Endothelial cell of umbilical vein (primary cell): ENCODE data around the gene RAB7B. TPM values are rescaled to one million over a fixed set of nuclear protein-coding genes. Genes with fewer than 3 reads are reported as not detected.

Source experiments
- BruUV-seq: library from RNA; stranded (reverse); fragments of 400-500 nt; replicated peaks from 2 replicates; lab custom pipeline; 2021; lab: Mats Ljungman, UMichigan
- CTCF ChIA-PET: fragments of 300-600, 350-600 bp; sonication (Branson Sonifier 250); formaldehyde crosslinking; loops from one replicate; lab custom pipeline; 2021; ENCODE audit warnings: antibody characterized with exemption, inconsistent platforms; lab: Charles Lee
- POLR2A ChIA-PET: fragments of 300-600, 350-600 bp; sonication (Branson Sonifier 250); formaldehyde crosslinking; loops from one replicate; lab custom pipeline; 2021; ENCODE audit warnings: antibody characterized with exemption, inconsistent platforms; lab: Charles Lee
- DNase-seq: peaks from one replicate; pipeline ENCODE4 v3.0.0-alpha.2; 2011; ENCODE audit warnings: low read depth, low spot score
- FAIRE-seq: peaks from 2 replicates; lab custom pipeline; 2011; peaks lifted over from hg19 to GRCh38; lab: Jason Lieb, UNC
- H2AFZ ChIP-seq: 2 replicates; pipeline ENCODE4 v1.6.0; 2012; ENCODE audit warnings: low read depth, low read length, control low read depth, inconsistent platforms
- H3K27ac ChIP-seq: 2 replicates; pipeline ENCODE4 v1.5.1; 2011; ENCODE audit warnings: low read depth, mild to moderate bottlenecking, control low read depth, low read length, moderate library complexity; ENCODE audit not compliant: insufficient read depth
- H3K27me3 ChIP-seq, 2 experiments: 2 replicates each; pipeline versions ENCODE4 v1.6.0 to v1.6.1; 2011; ENCODE audit warnings: low read length in 2 of 2, mixed read lengths in 1 of 2; ENCODE audit not compliant: control insufficient read depth in 2 of 2, insufficient read depth in 2 of 2
- H3K36me3 ChIP-seq, 2 experiments: 2 replicates in 1 of 2; 3 replicates in 1 of 2; pipeline ENCODE4 v1.5.1; 2011; ENCODE audit warnings: low read length in 2 of 2, mild to moderate bottlenecking in 1 of 2, moderate library complexity in 1 of 2; ENCODE audit not compliant: control insufficient read depth in 2 of 2, insufficient read depth in 2 of 2; ENCODE audit errors: extremely low read depth in 1 of 2
- H3K4me1 ChIP-seq: 3 replicates; pipeline ENCODE4 v1.5.1; 2011; ENCODE audit warnings: mild to moderate bottlenecking, low read length; ENCODE audit not compliant: control insufficient read depth, insufficient read depth; ENCODE audit errors: extremely low read depth
- H3K4me2 ChIP-seq: 2 replicates; pipeline ENCODE4 v1.6.1; 2011; ENCODE audit warnings: low read length, control low read depth, mixed read lengths; ENCODE audit not compliant: insufficient read depth
- H3K4me3 ChIP-seq, 3 experiments: fragments of 200-600 bp in 1 of 3; sonication (generic), shearing (Covaris generic) in 1 of 3; replicated peaks in 1 of 3; 2 replicates each; pipeline ENCODE4 v1.5.1; 2011 to 2016; ENCODE audit warnings: control low read depth in 3 of 3, low read length in 3 of 3, mild to moderate bottlenecking in 2 of 3, inconsistent platforms in 1 of 3, low read depth in 1 of 3, moderate library complexity in 1 of 3; ENCODE audit not compliant: insufficient read depth in 1 of 3
- H3K79me2 ChIP-seq: 2 replicates; pipeline ENCODE4 v1.6.0; 2012; ENCODE audit warnings: low read length, inconsistent platforms; ENCODE audit not compliant: control insufficient read depth, insufficient read depth
- H3K9ac ChIP-seq: replicated peaks from 2 replicates; pipeline ENCODE3; 2011; ENCODE audit warnings: low read length, control low read depth; ENCODE audit not compliant: insufficient read depth; ENCODE audit errors: extremely low read depth
- H3K9me1 ChIP-seq: replicated peaks from 3 replicates; pipeline ENCODE4 v1.6.0; 2011; ENCODE audit warnings: mild to moderate bottlenecking, low read length; ENCODE audit not compliant: control insufficient read depth, insufficient read depth; ENCODE audit errors: extremely low read depth
- H3K9me3 ChIP-seq: replicated peaks from 2 replicates; pipeline ENCODE4 v1.5.1; 2012; ENCODE audit warnings: low read length, inconsistent platforms; ENCODE audit not compliant: control insufficient read depth, insufficient read depth
- H4K20me1 ChIP-seq: replicated peaks from 2 replicates; pipeline ENCODE3; 2011; ENCODE audit warnings: mild to moderate bottlenecking, low read length; ENCODE audit not compliant: control insufficient read depth, insufficient read depth; ENCODE audit errors: extremely low read depth
- CTCF ChIP-seq, 2 donors: IDR thresholded peaks; 1 replicate in 1 of 2; 2 replicates in 1 of 2; pipeline ENCODE4 v1.5.1; 2011; ENCODE audit warnings: low read length in 2 of 2, mild to moderate bottlenecking in 2 of 2, moderate library complexity in 2 of 2, control low read depth in 1 of 2, inconsistent platforms in 1 of 2, low read depth in 1 of 2; ENCODE audit not compliant: insufficient read depth in 1 of 2; ENCODE audit errors: extremely low read depth in 1 of 2
- EZH2 ChIP-seq: IDR thresholded peaks from 2 replicates; pipeline ENCODE4 v1.6.1; 2012; ENCODE audit warnings: borderline replicate concordance, low read depth, mild to moderate bottlenecking, moderate library complexity, low read length, inconsistent platforms; ENCODE audit not compliant: severe bottlenecking
- FOS ChIP-seq: IDR thresholded peaks from 2 replicates; pipeline ENCODE4 v1.6.1; 2011; ENCODE audit warnings: mild to moderate bottlenecking, low read length, moderate library complexity, borderline replicate concordance; ENCODE audit not compliant: insufficient read depth
- GATA2 ChIP-seq: IDR thresholded peaks from 2 replicates; pipeline ENCODE4 v1.7.0; 2011; ENCODE audit warnings: low read depth, mild to moderate bottlenecking, moderate library complexity, mixed read lengths, low read length; ENCODE audit not compliant: insufficient read length, insufficient read depth
- JUN ChIP-seq: IDR thresholded peaks from 2 replicates; pipeline ENCODE4 v1.6.1; 2011; ENCODE audit warnings: borderline replicate concordance, low read depth; ENCODE audit not compliant: insufficient read length, insufficient read depth
- MAX ChIP-seq: IDR thresholded peaks from 2 replicates; pipeline ENCODE4 v1.6.1; 2011; ENCODE audit not compliant: insufficient read depth, insufficient read length
- MYC ChIP-seq: IDR thresholded peaks from one replicate; pipeline ENCODE4 v1.6.1; 2011; ENCODE audit warnings: mild to moderate bottlenecking, low read depth, low read length
- POLR2A ChIP-seq: IDR thresholded peaks from 2 replicates; pipeline ENCODE4 v1.6.1; 2012; ENCODE audit warnings: low read depth, mild to moderate bottlenecking, control low read depth, low read length
- POLR2AphosphoS5 ChIP-seq: IDR thresholded peaks from 2 replicates; pipeline ENCODE4 v1.6.1; 2012; ENCODE audit warnings: low read depth, mild to moderate bottlenecking, control low read depth, low read length, moderate library complexity; ENCODE audit not compliant: insufficient read depth
- dilution Hi-C: fragments of 300-500 bp; cut with MboI; formaldehyde crosslinking; loops from one replicate; pipeline ENCODE4 v1.15.0; 2019; ENCODE audit warnings: low sequenced_read_pairs; ENCODE audit not compliant: extremely low pct_ligation_motif_present
- intact Hi-C: fragments of 100-400 bp; cut with micrococcal nuclease; formaldehyde crosslinking; loops from one replicate; pipeline ENCODE4 v1.10.0; 2022
- polyA plus RNA-seq, 4 experiments: library from polyadenylated mRNA; depleted of rRNA in 3 of 4; stranded (reverse) in 3 of 4; unstranded in 1 of 4; fragments of >200 nt; gene quantifications; 2 replicates each; pipeline versions ENCODE4 v1.2.1 to v1.2.3, GENCODE V29; 2011 to 2012; ENCODE audit warnings: missing spikeins in 1 of 4
- total RNA-seq: library from RNA; stranded (reverse); gene quantifications from 2 replicates; pipeline ENCODE4 v1.2.3, GENCODE V29; 2021

The RAB7B gene
- total and polyA plus RNA-seq, 2 donors (not counting 3 experiments of a cell fraction or from before 2014, with no cell fraction given) = 0.15 TPM; not detected in 1

GRCh38 chr1:206049293-206049692, 46.1 kb upstream of the RAB7B start:
- Histone ChIP-seq H3K36me3 (no peaks in the 10 kb centered on the region), H3K79me2 (no peaks in the 10 kb centered on the region), H3K27ac (no peak overlapping the region), H4K20me1 (no peaks in the 10 kb centered on the region), H3K4me1 (no peaks in the 10 kb centered on the region), H3K9ac (no peak overlapping the region), H3K9me1 (no peaks in the 10 kb centered on the region), H3K9me3 (no peaks in the 10 kb centered on the region), H3K27me3 (peaks cover 0 to 5% of the 10 kb centered on the region in 2 experiments), H2AFZ (no peak overlapping the region), H3K4me3 (no peak overlapping the region), H3K4me2 (no peak overlapping the region)
- TF ChIP-seq POLR2AphosphoS5 (no peak), JUN (no peak), CTCF (IDR thresholded peaks at IDR 0.05; ENCODE audit: extremely low read depth in 1 of 2, insufficient read depth in 1 of 2, low read depth in 1 of 2, low read length in 2 of 2) (no peak), FOS (no peak), MYC (no peak), GATA2 (no peak), EZH2 (no peak), POLR2A (no peak), MAX (no peak)
- CTCF ChIA-PET = no interaction called here
- POLR2A ChIA-PET = no interaction called here
- BruUV-seq = no TSS peak
- intact Hi-C loops (no loop called here), dilution Hi-C loops (no loop called here)
- FAIRE-seq (no peak), DNase-seq (no peak)
